ENCODE measurements around the gene LYPD1. TPM values are rescaled to one million over a fixed set of nuclear protein-coding genes. Genes with fewer than 3 reads are reported as not detected.

LYPD1 gene
- total RNA-seq, 1 experiment from 2014 or later: not detected

DNA sequence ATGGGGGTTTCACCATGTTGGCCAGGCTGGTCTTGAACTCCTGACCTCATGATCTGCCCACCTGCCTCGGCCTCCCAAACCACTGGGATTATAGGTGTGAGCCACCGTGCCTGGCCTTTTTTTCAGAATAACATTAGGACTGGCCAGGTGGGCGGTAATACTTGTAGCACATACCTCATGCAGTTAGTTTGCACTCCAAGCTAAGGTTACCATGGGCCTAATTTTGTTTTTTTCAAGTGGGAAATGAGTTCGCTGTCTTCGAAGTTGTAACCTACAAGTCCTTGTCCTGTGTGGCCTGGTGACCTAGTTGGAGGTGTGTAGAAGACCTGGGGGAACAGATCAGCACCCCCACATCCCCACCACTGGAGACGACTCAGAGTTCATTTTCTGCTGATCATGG, 74.8 kb downstream of the LYPD1 start:
- no peak for DNase-seq (ENCODE audit: low read depth)
